Umbilical cord (tissue), 2 donors: ENCODE results near the gene TMIGD3. TPM values are rescaled to one million over a fixed set of nuclear protein-coding genes. Genes with fewer than 3 reads are reported as not detected.

Experiments used
- DNase-seq: peaks from one replicate; pipeline ENCODE4 v3.0.0-alpha.2; 2015; ENCODE audit warnings: low spot score
- total RNA-seq: library from RNA; depleted of rRNA; stranded (reverse); fragments of >200 nt; gene quantifications from one replicate; pipeline ENCODE4 v1.2.3, GENCODE V29; 2014; ENCODE audit warnings: low replicate concordance; ENCODE audit not compliant: insufficient read depth

The TMIGD3 gene
- total RNA-seq, 1 donor from 2014 or later: 24.3 TPM

DNA sequence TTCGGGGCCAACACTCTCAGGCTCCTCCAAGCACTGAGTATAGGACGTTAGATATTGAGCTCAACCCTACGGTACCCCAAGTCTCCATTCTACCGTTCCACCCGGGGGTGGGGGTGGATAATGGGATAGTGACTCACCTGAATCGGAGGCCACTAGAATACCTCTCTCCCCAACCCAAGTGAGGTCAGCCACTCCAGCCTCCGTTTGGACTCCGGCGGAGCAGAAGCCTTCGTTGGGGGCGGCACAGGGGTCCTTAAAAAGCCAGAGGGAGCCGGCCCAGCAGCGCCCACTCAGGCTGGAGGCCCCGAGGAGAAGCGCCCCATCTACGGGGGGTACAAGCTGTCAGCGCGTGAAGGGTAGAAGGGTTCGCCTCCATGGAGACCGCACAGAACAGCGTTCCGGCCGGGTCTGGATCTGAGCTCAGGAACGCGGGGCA, 54.9 kb downstream of the TMIGD3 start:
- no peak for DNase-seq

DNA sequence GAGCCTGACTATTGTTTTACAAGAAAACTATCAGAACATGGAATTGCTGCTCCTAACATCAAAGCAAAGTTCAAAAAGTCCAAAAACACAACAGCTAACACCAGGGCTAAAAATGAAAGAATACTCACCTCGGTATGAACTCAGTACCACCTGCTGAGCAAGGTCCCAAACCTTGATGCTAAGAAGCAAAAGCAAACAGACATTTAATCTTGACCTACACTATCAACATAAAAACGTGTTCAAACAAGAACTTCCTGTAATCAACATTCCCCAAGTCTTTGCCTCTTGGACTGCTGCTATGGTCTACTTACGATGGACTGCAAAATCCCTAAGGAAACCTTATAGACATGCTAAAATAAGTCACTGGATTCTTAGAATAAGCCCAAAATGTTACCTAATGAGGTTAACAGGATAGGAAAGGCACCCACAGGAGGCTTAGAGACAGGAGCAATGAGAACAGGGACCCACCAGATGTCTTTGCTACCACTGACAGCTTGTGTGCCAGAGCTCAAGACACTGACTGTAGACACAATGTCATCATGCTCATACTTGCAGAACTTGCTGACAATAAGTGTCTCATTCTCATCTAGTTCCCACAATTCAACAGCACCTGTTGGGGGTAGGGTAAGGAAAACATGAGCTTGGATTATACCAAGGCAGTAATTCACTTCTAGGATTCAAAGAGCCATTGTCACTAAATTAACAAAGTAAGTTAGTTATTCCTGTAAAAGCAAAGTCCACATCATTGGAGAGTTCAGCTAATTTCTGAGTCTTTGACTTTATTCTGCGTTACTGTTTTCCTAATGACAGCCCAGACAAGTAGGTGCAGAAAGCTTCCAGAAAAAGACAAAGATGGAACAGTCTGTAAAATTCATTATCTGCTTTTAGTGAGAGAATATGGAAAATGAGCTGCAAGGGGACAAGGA, 56.2 kb downstream of the TMIGD3 start:
- DNase-seq: no peak

DNA sequence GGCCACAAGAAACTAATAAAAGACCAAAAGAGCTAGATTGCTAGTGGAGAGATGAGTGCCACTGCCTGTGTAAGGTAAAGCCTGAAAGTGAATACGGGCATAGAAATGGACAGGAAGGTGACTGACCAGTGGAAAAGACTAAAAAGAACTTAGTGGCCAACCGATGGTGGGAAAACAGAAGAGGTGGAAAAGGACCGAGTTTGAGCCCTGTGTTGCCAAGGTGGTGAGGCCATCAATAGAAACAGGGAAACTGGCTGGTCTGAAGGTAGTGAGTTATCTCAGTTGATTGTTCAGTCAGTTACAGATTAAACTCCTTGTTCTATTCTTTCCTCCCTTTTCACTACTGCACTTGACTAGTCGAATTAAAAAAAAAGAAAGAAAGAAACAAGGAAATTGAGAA, 56.9 kb downstream of the TMIGD3 start:
- DNase-seq: no peak

DNA sequence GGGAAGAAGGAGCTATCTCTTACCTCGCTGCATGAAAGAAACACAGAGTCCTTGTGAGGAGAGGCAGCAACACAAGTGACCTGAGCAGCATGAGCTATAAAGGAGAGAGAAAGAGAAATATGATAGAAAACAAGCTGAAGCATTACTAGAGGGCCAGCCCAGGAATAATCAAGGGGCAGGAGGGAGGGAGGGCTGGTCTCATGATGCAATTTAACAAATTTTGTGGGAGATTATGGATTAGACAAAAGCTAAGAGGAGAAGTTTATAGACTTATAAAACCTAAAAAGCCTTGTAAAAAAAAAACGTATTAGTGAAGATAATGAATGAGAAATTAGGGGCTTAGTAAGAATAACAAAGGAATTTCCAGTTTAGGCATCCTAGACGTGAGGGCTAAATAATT, 59.4 kb downstream of the TMIGD3 start:
- DNase-seq: no peak

DNA sequence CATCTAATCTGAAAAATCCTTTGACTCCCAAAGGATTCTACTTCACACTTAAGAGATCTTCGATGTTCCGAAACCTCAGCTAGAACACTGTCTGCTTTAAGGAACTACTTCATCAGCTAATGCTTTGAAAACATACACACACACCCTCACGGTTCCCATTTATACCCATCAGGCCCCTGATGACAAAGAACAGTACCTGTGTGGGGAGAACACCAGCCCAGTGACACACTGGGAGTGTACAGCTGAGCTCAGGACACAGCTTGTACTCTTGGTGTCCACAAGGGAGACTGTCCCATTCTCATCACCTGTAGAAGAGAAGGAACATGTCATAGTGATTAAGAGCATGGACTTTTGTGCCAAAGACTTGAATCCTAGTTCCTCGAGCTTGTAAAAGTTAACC, 61.0 kb downstream of the TMIGD3 start:
- no peak for DNase-seq

DNA sequence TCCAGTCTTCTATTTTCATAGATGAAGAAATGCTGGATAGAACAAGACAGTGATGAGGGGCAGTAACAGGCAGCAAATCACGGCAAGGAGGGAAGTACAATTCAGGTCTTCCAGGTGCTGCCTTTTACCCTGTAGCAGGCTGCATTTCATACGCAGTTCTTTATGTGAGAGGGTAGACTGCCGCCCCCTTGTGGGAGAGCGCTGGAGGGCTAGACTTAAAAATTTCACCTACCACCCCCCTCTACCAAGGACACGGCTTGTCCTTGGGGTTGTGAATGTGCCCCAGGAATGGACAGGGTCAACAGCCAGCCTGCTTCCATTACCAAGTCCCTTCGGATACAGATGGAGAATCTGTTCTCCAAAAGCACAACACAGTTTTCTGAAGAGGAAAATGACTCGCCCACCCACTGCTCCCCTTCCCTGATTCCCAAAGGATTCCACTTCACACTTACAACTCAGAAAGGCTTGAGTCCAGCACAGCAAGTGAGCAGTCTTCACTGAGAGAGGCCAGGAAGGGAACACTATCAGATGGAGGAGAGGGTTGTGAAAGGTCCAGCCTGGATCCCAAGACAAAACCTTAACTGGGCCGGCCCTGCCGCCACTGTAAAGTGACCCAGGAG, 61.8 kb downstream of the TMIGD3 start:
- DNase-seq: no peak

DNA sequence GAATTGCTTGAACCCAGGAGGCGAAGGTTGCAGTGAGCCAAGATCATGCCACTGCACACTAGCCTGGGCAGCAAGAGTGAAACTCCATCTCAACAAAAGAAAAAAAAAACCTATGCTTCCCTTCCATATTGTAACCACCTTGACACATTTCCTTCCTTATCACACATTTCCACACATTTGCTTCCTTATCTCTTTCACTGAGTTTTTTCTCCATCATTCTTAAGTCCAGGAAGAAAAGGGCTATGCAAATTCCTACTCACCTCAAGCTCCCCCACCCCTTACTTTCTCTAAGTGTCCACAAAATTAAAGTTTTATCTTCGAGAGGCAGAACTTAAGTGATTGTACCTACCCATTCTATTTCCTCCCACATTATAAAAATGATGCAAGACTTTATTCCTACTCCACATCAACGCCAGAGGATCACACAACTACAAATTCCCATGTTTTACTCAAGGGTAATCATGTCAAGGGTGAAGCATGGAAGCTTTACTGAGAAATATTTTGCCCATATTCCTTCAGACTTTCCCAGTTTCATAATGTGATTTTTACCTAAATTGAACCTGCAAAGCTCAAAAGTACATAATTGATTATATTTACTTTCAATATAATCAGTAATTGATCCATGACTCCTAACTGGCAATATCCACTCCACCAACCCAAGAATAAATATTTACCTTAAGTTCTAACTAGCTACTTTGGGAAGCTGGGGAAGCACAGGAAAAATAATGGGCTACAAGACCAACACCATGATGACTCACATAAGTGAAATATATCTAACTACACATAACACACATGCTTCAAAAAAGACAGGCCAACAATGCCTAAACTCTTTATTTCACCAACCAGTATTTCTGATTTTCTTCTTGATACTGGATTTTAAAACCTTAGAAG, 63.7 kb downstream of the TMIGD3 start:
- DNase-seq: no peak

DNA sequence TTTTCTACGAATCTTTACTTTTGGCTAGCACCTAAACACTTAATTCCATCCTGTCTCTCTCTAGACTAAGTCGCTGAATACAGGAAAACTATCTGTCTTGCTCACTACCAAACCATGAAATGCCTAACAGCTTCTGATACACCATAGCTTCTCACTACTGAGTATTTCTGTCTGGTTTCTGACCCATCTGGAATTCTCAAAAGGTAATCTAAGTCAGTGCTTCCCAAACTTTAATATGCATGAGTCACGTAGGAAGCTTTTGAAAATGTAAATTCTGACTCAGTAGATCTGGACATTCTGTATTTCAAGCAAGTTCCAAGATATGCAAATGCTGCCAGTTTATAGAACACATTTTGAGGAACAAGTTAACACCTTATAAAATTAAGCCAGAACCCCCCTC, 66.7 kb downstream of the TMIGD3 start:
- DNase-seq: no peak

Other genes with a start within 250 kb of the TMIGD3 start
- 5.3 TPM for gene CHIA, start 212.8 kb downstream of the TMIGD3 start, total RNA-seq
- 1.2 TPM for gene OVGP1, start 75.9 kb downstream of the TMIGD3 start, total RNA-seq
- gene WDR77, start 54.4 kb downstream of the TMIGD3 start, total RNA-seq: 16.1 TPM
- gene ATP5PB, start 54.2 kb downstream of the TMIGD3 start, total RNA-seq: 169 TPM
- gene C1orf162, start 29.6 kb downstream of the TMIGD3 start, total RNA-seq: 0.96 TPM
- 8.9 TPM for gene ADORA3, start within 50 bp of the TMIGD3 start, total RNA-seq
- 69.6 TPM for gene RAP1A, start 116.2 kb upstream of the TMIGD3 start, total RNA-seq
- gene INKA2, start 235.8 kb upstream of the TMIGD3 start, total RNA-seq: 16.6 TPM